GM23338 (cell line): ENCODE data around the gene GPR37. TPM values are rescaled to one million over a fixed set of nuclear protein-coding genes. Genes with fewer than 3 reads are reported as not detected.

ENCODE experiments used
- ATAC-seq: fragments of 200-7000 bp; cut with Tn5 transposase; 3 replicates; pipeline ENCODE4 v1.9.1; 2020
- DNase-seq: peaks from one replicate; pipeline ENCODE4 v3.0.0-alpha.2; 2015; ENCODE audit warnings: low spot score
- H2AFZ ChIP-seq: fragments of 200-600 bp; sonication (generic); 2 replicates; pipeline ENCODE4 v1.8.0; 2016; ENCODE audit warnings: antibody characterized with exemption, mild to moderate bottlenecking, moderate library complexity
- H3F3A ChIP-seq: fragments of 200-600 bp; sonication (generic); replicated peaks from 2 replicates; pipeline ENCODE4 v1.8.0; 2017; ENCODE audit warnings: antibody characterized with exemption, mixed run types, low read depth
- H3K27ac ChIP-seq: fragments of 200-600 bp; sonication (generic); 2 replicates; pipeline ENCODE4 v1.6.1; 2016; ENCODE audit warnings: low read depth
- H3K27me3 ChIP-seq: fragments of 200-600 bp; sonication (generic); 2 replicates; pipeline ENCODE4 v1.8.0; 2016; ENCODE audit warnings: mild to moderate bottlenecking, mixed run types, moderate library complexity; ENCODE audit not compliant: insufficient read depth
- H3K36me3 ChIP-seq: fragments of 200-600 bp; sonication (generic); 2 replicates; pipeline ENCODE4 v1.8.0; 2016; ENCODE audit warnings: mild to moderate bottlenecking; ENCODE audit not compliant: insufficient read depth
- H3K4me1 ChIP-seq: fragments of 200-600 bp; sonication (generic); 2 replicates; pipeline ENCODE4 v1.8.0; 2016; ENCODE audit warnings: mild to moderate bottlenecking, moderate library complexity; ENCODE audit not compliant: insufficient read depth
- H3K4me2 ChIP-seq: fragments of 200-600 bp; sonication (generic); 2 replicates; pipeline ENCODE4 v1.7.1; 2017; ENCODE audit warnings: mixed run types
- H3K4me3 ChIP-seq: fragments of 200-600 bp; sonication (generic); 2 replicates; pipeline ENCODE4 v1.6.1; 2016; ENCODE audit warnings: mixed run types
- H3K79me2 ChIP-seq: fragments of 200-600 bp; sonication (generic); replicated peaks from 2 replicates; pipeline ENCODE4 v1.8.0; 2017; ENCODE audit warnings: mild to moderate bottlenecking; ENCODE audit not compliant: insufficient read depth
- H3K9me2 ChIP-seq: fragments of 200-600 bp; sonication (generic); 2 replicates; pipeline ENCODE4 v1.8.0; 2017; ENCODE audit not compliant: insufficient read depth
- H4K20me1 ChIP-seq: fragments of 200-600 bp; sonication (generic); replicated peaks from 2 replicates; pipeline ENCODE4 v1.8.0; 2017; ENCODE audit warnings: mild to moderate bottlenecking; ENCODE audit not compliant: insufficient read depth
- H3K27ac Mint-ChIP-seq: 2 replicates; pipeline ENCODE4 v1.8.0; 2020; ENCODE audit warnings: inconsistent platforms, mild to moderate bottlenecking, moderate library complexity, mixed read lengths
- H3K27me3 Mint-ChIP-seq: 3 replicates; pipeline ENCODE4 v1.8.0; 2022; ENCODE audit warnings: low read depth, mild to moderate bottlenecking, moderate library complexity, mixed read lengths, inconsistent platforms; ENCODE audit not compliant: insufficient read depth, poor library complexity
- H3K36me3 Mint-ChIP-seq: 3 replicates; pipeline ENCODE4 v1.8.0; 2021; ENCODE audit warnings: low read depth, mild to moderate bottlenecking, inconsistent platforms, moderate library complexity, mixed read lengths
- H3K4me1 Mint-ChIP-seq: 3 replicates; pipeline ENCODE4 v1.8.0; 2020; ENCODE audit warnings: mild to moderate bottlenecking, inconsistent platforms, mixed read lengths
- H3K4me3 Mint-ChIP-seq: 3 replicates; pipeline ENCODE4 v1.8.0; 2021; ENCODE audit warnings: moderate library complexity, mild to moderate bottlenecking, inconsistent platforms, mixed read lengths
- H3K9me3 Mint-ChIP-seq: 3 replicates; pipeline ENCODE4 v1.8.0; 2020; ENCODE audit warnings: moderate library complexity, mild to moderate bottlenecking, inconsistent platforms, mixed read lengths
- EZH2 ChIP-seq: fragments of 200-600 bp; sonication (generic); IDR thresholded peaks from one replicate; pipeline ENCODE4 v1.8.0; 2017; ENCODE audit warnings: antibody characterized with exemption, mild to moderate bottlenecking, low read depth; ENCODE audit not compliant: unreplicated experiment
- ZNF331 ChIP-seq: fragments of 250-450 bp; sonication (Bioruptor Pico); IDR thresholded peaks from 2 replicates; pipeline ENCODE4 v1.5.0; 2020; ENCODE audit warnings: low read depth, mild to moderate bottlenecking, moderate library complexity
- polyA plus RNA-seq: library from polyadenylated mRNA; unstranded; fragments of >200 nt; fragmentation: Nextera tagmentation; extraction: Ambion mirVana; gene quantifications from 2 replicates; pipeline ENCODE4 v1.2.1, GENCODE V29; 2016
- total RNA-seq: library from RNA; depleted of rRNA; stranded (reverse); fragments of >200 nt; shearing (Covaris generic); gene quantifications from 2 replicates; pipeline ENCODE4 v1.2.3, GENCODE V29; 2014
- TF ChIP-seq, protein P1 (sequence below): IDR thresholded peaks from 2 replicates; pipeline ENCODE4 v1.6.1; 2016; ENCODE audit warnings: antibody characterized with exemption

GPR37 gene
- total and polyA plus RNA-seq, 2 experiments from 2014 or later: 3.9 to 8.5 TPM

DNA sequence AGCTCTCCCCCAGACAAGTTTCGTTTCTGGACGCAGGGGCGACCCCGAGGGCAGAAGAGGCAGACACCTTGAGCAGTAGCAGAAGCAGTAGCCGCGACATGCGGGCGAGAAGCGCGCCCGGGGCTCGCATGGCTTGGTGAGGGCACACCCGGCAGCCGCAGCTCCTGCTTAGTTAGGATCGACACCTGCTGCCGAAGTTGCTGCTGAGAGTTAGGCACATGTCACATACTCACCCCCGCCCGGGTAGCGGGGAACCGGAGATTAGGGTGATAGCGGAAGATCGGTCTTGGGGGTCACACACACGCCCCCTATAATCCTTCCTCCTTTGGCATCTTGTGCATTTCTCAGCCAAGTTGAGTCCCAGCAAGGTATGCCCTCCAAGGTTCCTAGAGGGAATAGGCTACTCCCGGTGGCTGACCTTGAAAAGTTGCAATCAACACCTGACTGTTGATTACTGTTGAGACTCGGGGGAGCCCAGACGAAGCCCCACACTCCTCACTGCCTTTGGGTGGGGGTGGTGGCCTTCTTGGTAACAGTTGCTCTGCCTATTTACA, 668 bp downstream of the GPR37 start:
- H3K27ac ChIP-seq: no peak overlapping the region
- peaks cover 5% of the 10 kb centered on the region for H4K20me1 ChIP-seq
- H3K27ac Mint-ChIP-seq: no peak overlapping the region
- 0 out of 2 replicates have a peak, but pooled peaks cover 7% of the 10 kb centered on the region for H3K79me2 ChIP-seq
- no peaks in the 10 kb centered on the region; the same call in 2 of the 3 replicates for H3K36me3 Mint-ChIP-seq
- ATAC-seq: peak; percentile 44
- H3K36me3 ChIP-seq: no peaks in the 10 kb centered on the region
- TF ChIP-seq, protein P1, sequence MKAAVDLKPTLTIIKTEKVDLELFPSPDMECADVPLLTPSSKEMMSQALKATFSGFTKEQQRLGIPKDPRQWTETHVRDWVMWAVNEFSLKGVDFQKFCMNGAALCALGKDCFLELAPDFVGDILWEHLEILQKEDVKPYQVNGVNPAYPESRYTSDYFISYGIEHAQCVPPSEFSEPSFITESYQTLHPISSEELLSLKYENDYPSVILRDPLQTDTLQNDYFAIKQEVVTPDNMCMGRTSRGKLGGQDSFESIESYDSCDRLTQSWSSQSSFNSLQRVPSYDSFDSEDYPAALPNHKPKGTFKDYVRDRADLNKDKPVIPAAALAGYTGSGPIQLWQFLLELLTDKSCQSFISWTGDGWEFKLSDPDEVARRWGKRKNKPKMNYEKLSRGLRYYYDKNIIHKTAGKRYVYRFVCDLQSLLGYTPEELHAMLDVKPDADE: no peak
- TF ChIP-seq EZH2: peak; percentile 36
- no peaks in the 10 kb centered on the region for H3K9me2 ChIP-seq
- H3K4me1 Mint-ChIP-seq: peaks cover 14% of the 10 kb centered on the region; the same call in 2 of the 3 replicates
- no peaks in the 10 kb centered on the region for H3K9me3 Mint-ChIP-seq
- peak overlapping the region; percentile 82 for H3K4me3 ChIP-seq
- H3K4me3 Mint-ChIP-seq: peak overlapping the region; percentile 83
- peaks cover 24% of the 10 kb centered on the region for H3K27me3 Mint-ChIP-seq
- peak overlapping the region; percentile 92 for H3K4me2 ChIP-seq
- peaks cover 35% of the 10 kb centered on the region for H3K27me3 ChIP-seq
- H3K4me1 ChIP-seq: peaks cover 13% of the 10 kb centered on the region
- peak overlapping the region; percentile 92 for H2AFZ ChIP-seq
- DNase-seq: peak; percentile 52
- H3F3A ChIP-seq: no peaks in the 10 kb centered on the region

DNA sequence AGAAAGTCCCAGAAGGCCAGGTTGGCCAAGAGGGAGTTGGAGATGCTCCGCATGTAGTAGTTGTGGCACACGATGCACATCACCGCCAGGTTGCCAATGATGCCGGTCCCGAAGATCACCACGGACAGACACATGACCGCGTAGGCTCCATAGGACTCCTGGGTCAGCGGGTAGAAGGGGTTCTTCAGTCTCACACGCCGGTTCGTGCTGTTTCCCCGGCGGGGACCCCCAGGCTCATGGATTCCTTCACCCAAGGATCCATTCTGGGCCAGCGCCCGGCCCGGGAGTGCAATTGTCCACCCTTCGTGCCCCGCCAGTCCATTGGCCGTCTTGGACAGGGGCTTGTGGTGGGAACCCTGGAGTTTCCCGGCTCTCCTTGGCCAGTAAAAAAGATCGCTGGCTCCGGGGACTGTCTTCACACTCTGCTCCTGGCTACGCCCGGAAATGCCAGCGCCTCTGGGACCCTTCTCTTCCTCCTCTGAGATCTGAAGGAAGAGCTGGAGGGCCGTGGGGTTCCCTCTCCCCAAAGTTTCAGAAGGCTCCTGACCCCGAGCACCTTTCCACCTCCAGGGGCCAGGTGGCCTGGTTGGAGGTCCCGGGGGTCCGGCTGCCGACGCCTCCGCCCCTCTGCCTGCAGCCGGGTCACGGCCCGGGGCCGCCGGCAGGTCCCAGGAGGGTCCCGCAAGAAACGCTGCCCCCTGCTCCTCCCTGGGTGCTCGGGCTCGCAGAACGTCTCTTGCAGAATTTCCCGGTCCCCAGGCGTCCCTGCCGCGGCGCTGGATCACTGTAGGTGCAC, 1.3 kb downstream of the GPR37 start:
- Histone ChIP-seq H3K4me2 (peak overlapping the region; percentile 92), H2AFZ (peak overlapping the region; percentile 92), H3K9me2 (no peaks in the 10 kb centered on the region), H3F3A (no peaks in the 10 kb centered on the region), H3K4me3 (peak overlapping the region; percentile 82), H4K20me1 (peaks cover 5% of the 10 kb centered on the region), H3K4me1 (peaks cover 13% of the 10 kb centered on the region), H3K27ac (no peak overlapping the region), H3K79me2 (0 out of 2 replicates have a peak, but pooled peaks cover 7% of the 10 kb centered on the region), H3K27me3 (peaks cover 35% of the 10 kb centered on the region), H3K36me3 (no peaks in the 10 kb centered on the region)
- no peaks in the 10 kb centered on the region; the same call in 2 of the 3 replicates for H3K36me3 Mint-ChIP-seq
- peak; percentile 39 for DNase-seq
- no peaks in the 10 kb centered on the region for H3K9me3 Mint-ChIP-seq
- TF ChIP-seq EZH2: peak; percentile 55
- TF ChIP-seq ZNF331: no peak
- no peak overlapping the region for H3K27ac Mint-ChIP-seq
- H3K4me3 Mint-ChIP-seq: peak overlapping the region; percentile 83
- peaks cover 14% of the 10 kb centered on the region; the same call in 2 of the 3 replicates for H3K4me1 Mint-ChIP-seq
- ATAC-seq: peak; percentile 10
- peaks cover 24% of the 10 kb centered on the region for H3K27me3 Mint-ChIP-seq

DNA sequence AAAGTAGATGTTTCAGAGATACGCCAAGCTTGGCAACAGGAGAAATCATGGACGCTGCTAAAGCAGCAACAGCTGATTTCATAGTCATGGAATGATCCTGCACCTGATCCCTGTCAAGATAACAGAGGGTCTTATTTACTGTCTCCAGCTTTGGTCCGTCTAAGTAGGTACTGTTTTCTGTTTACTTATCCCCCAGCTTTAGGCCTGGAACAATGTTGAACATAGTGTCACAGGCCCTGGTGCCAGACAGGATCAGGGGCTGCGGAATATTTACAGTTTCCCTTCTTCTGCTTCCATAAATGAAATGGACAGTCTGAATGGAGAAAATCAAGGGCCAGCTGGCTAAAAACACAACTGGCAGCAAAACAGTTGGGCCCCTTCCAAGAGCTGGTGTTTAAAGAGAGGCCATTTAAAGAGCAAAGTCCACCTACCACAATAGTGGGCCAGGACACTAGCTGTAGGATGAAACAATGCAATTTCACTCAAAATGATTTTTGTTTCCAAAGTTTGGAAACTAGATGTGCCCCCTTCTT, 2.9 kb downstream of the GPR37 start:
- peaks cover 35% of the 10 kb centered on the region for H3K27me3 ChIP-seq
- H3K4me3 ChIP-seq: peak overlapping the region; percentile 82
- no peaks in the 10 kb centered on the region for H3K36me3 ChIP-seq
- peaks cover 24% of the 10 kb centered on the region for H3K27me3 Mint-ChIP-seq
- TF ChIP-seq, protein P1: no peak
- TF ChIP-seq EZH2: no peak
- no peak for DNase-seq
- H3K4me3 Mint-ChIP-seq: no peak overlapping the region
- no peak overlapping the region for H3K27ac Mint-ChIP-seq
- H3K36me3 Mint-ChIP-seq: no peaks in the 10 kb centered on the region; the same call in 2 of the 3 replicates
- H3K4me2 ChIP-seq: peak overlapping the region; percentile 92
- H3K4me1 Mint-ChIP-seq: peaks cover 14% of the 10 kb centered on the region; the same call in 2 of the 3 replicates
- no peak overlapping the region for H3K27ac ChIP-seq
- H3K4me1 ChIP-seq: peaks cover 13% of the 10 kb centered on the region
- H3K9me2 ChIP-seq: no peaks in the 10 kb centered on the region
- no peak overlapping the region for H2AFZ ChIP-seq
- H3F3A ChIP-seq: no peaks in the 10 kb centered on the region
- H3K79me2 ChIP-seq: 0 out of 2 replicates have a peak, but pooled peaks cover 7% of the 10 kb centered on the region
- no peaks in the 10 kb centered on the region for H3K9me3 Mint-ChIP-seq
- H4K20me1 ChIP-seq: peaks cover 5% of the 10 kb centered on the region
- ATAC-seq: no peak
